ENCODE results near the gene TMEM14A.
"Not testable (repeated sequence)": the region's sequence is repeated elsewhere in the genome, so short reads cannot be mapped to it uniquely, and the experiment has no call there.

TMEM14A gene

GRCh38 chr6:52670502-52671409 is at the start of gene TMEM14A:
Gene TMEM14A, plus strand, starts transcription at chr6:52671113. Its CDS starts 5,990 bp downstream, at chr6:52677103.
- DNase-seq, result peak; percentile 94

GRCh38 chr6:52621631-52622030 is 49.3 kb upstream of the TMEM14A start:
- no peak for DNase-seq

GRCh38 chr6:52622810-52623209 is 48.1 kb upstream of the TMEM14A start:
- no peak for DNase-seq

- no peak for DNase-seq
Measured at GRCh38 chr6:52632011-52632410, 38.9 kb upstream of the TMEM14A start.

- DNase-seq, result no peak
Measured at GRCh38 chr6:52634211-52634610, 36.7 kb upstream of the TMEM14A start.

GRCh38 chr6:52635049-52635577 is 35.8 kb upstream of the TMEM14A start:
- no peak for DNase-seq

GRCh38 chr6:52636830-52637229 is 34.1 kb upstream of the TMEM14A start:
- DNase-seq, result no peak

- DNase-seq, result no peak
Measured at GRCh38 chr6:52639493-52639892, 31.4 kb upstream of the TMEM14A start.

GRCh38 chr6:52640170-52640569 is 30.7 kb upstream of the TMEM14A start:
- peak; percentile 41 for DNase-seq

GRCh38 chr6:52640916-52641315 is 30.0 kb upstream of the TMEM14A start:
- no peak for DNase-seq

- no peak for DNase-seq
Measured at GRCh38 chr6:52641388-52641787, 29.5 kb upstream of the TMEM14A start.

GRCh38 chr6:52641826-52642225 is 29.1 kb upstream of the TMEM14A start:
- DNase-seq, result no peak

- no peak for DNase-seq
Measured at GRCh38 chr6:52642368-52642767, 28.5 kb upstream of the TMEM14A start.

GRCh38 chr6:52643158-52643557 is 27.8 kb upstream of the TMEM14A start:
- DNase-seq, result no peak

GRCh38 chr6:52644253-52644652 is 26.7 kb upstream of the TMEM14A start:
- DNase-seq, result peak; percentile 58

GRCh38 chr6:52645976-52646375 is 24.9 kb upstream of the TMEM14A start:
- no peak for DNase-seq

- no peak for DNase-seq
Measured at GRCh38 chr6:52647199-52647598, 23.7 kb upstream of the TMEM14A start.

GRCh38 chr6:52649536-52650160 is 21.3 kb upstream of the TMEM14A start:
- DNase-seq, result no peak

GRCh38 chr6:52650941-52651340 is 20.0 kb upstream of the TMEM14A start:
- no peak for DNase-seq

GRCh38 chr6:52653151-52653550 is 17.8 kb upstream of the TMEM14A start:
- no peak for DNase-seq

- no peak for DNase-seq
Measured at GRCh38 chr6:52654007-52654406, 16.9 kb upstream of the TMEM14A start.

GRCh38 chr6:52654592-52654991 is 16.3 kb upstream of the TMEM14A start:
- DNase-seq, result no peak

GRCh38 chr6:52655941-52656340 is 15.0 kb upstream of the TMEM14A start:
- not testable (repeated sequence) for DNase-seq

- no peak for DNase-seq
Measured at GRCh38 chr6:52657870-52658269, 13.0 kb upstream of the TMEM14A start.
